Lower leg skin (tissue), 4 donors: ENCODE data around the gene VWA5B1. TPM values are rescaled to one million over a fixed set of nuclear protein-coding genes. Genes with fewer than 3 reads are reported as not detected.

ENCODE experiments used
- DNase-seq, 2 donors: peaks; one replicate each; pipeline ENCODE4 v3.0.0-alpha.2; 2019; ENCODE audit warnings: low spot score in 2 of 2
- H3K4me3 ChIP-seq: fragments of 200-600 bp; sonication (generic); 2 replicates; pipeline ENCODE4 v1.5.1; 2017; ENCODE audit warnings: mild to moderate bottlenecking, low read depth; ENCODE audit not compliant: poor library complexity, severe bottlenecking
- POLR2A ChIP-seq, 2 donors: fragments of 450-650 bp; IDR thresholded peaks; one replicate each; pipeline ENCODE4 v1.6.1; 2016 to 2017; ENCODE audit warnings: antibody characterized with exemption in 2 of 2, mild to moderate bottlenecking in 1 of 2, moderate library complexity in 1 of 2
- WGBS, 2 donors: methylation state at CpG; one replicate each; pipeline ENCODE4 v1.1.5; 2018; 5-methylcytosine and 5-hydroxymethylcytosine counted together
- intact Hi-C: fragments of 100-400 bp; cut with DNase I; formaldehyde crosslinking; loops from one replicate; pipeline ENCODE4 v1.15.0; 2023; ENCODE audit warnings: low total_unique reads
- total RNA-seq, 4 donors: library from RNA; depleted of rRNA; stranded (reverse); fragments of >200 nt; gene quantifications; one replicate each; pipeline ENCODE4 v1.1.0, GENCODE V29; 2016
- TF ChIP-seq, protein P1 (sequence below), 3 donors: fragments of 450-650 bp; IDR thresholded peaks; one replicate each; pipeline ENCODE4 v1.5.1; 2016; ENCODE audit warnings: antibody characterized with exemption in 3 of 3, mild to moderate bottlenecking in 3 of 3, moderate library complexity in 2 of 3

The VWA5B1 gene
- total RNA-seq, 4 donors from 2014 or later = not detected

DNA sequence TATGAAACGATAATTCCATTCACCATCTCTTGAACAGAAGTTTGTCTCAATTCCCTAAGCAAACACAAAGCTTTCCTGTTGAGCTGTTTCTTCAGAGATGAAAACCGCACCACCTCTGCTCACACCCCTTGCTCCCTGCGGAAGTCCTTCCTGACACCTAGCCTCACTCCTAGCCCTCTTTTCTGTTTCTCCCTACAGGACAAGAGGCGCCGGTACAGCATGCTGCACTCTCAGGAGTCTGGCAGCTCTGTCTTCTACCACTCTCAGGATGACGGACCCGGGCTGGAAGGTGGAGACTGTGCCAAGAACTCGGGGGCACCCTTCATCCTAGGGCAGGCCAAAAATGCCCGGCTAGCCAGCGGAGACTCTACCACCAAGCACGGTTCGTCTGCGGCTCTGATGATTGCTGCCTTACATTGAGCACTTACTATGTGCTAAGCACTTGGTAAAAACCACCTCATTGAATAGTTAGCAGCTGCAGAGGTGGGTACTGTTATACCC lies 45.5 kb downstream of the VWA5B1 start:
- DNase-seq = no peak
- 78 to 85% methylated on average over 13 of the region's 13 CpGs for WGBS, 2 donors
- no peak overlapping the region for H3K4me3 ChIP-seq
- intact Hi-C loops = no loop called here
- TF ChIP-seq, protein P1, sequence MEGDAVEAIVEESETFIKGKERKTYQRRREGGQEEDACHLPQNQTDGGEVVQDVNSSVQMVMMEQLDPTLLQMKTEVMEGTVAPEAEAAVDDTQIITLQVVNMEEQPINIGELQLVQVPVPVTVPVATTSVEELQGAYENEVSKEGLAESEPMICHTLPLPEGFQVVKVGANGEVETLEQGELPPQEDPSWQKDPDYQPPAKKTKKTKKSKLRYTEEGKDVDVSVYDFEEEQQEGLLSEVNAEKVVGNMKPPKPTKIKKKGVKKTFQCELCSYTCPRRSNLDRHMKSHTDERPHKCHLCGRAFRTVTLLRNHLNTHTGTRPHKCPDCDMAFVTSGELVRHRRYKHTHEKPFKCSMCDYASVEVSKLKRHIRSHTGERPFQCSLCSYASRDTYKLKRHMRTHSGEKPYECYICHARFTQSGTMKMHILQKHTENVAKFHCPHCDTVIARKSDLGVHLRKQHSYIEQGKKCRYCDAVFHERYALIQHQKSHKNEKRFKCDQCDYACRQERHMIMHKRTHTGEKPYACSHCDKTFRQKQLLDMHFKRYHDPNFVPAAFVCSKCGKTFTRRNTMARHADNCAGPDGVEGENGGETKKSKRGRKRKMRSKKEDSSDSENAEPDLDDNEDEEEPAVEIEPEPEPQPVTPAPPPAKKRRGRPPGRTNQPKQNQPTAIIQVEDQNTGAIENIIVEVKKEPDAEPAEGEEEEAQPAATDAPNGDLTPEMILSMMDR (IDR thresholded peaks at IDR 0.05) = no peak
- no peak for TF ChIP-seq POLR2A (IDR thresholded peaks at IDR 0.05)

DNA sequence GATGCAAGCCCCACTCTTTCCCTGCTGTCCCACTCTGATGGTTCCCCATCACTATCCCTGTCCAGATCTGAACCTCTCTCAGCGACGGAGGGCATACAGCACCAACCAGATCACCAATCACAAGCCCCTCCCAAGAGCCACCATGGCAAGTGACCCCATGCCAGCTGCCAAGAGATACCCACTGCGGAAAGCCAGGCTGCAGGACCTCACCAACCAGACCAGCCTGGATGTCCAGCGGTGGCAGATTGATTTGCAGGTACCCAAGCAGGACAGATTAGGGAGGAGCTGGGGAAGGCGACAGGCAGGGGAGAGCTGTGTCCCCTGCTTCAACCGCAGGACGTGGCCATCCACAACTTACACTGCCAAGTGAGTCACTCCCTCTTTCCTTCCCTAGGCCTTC lies 46.9 kb downstream of the VWA5B1 start:
- intact Hi-C loops = no loop called here
- no peak for DNase-seq
- TF ChIP-seq, protein P1 (IDR thresholded peaks at IDR 0.05) = no peak
- TF ChIP-seq POLR2A (IDR thresholded peaks at IDR 0.05) = no peak
- 80 to 89% methylated on average over 5 to 7 of the region's 7 CpGs for WGBS, 2 donors
- no peak overlapping the region for H3K4me3 ChIP-seq

DNA sequence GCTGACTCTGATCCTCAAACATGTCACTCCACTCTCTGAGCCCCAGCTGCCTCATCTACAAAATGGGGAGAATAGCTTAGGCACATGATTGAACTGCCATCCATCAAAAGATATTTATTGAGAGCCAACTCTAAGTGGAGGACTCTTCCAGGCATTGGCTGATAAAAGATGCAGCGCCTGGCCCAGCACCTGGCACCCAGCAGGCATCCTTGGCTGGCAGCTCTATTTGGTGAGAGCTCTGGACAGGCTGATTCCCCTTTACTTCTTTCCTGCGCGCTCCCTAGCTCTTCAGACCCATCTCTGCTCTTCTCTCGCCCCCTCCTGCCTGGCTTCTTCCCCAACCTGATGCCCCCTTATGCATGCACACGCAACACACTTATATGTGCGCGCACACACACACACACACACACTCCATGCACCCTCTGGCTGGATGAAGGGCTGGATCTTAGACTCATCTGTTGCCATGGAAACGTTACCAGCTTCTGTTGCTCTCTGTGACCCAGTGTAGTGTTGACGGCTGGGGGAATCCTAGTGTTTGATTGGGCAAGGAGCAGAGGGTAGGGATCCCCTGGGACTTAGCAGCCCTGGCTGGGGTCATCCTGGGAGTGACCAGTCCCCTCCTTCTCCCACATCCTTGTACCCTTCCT lies 49.3 kb downstream of the VWA5B1 start:
- WGBS, 2 donors = 62 to 66% methylated on average over 9 of the region's 9 CpGs

DNA sequence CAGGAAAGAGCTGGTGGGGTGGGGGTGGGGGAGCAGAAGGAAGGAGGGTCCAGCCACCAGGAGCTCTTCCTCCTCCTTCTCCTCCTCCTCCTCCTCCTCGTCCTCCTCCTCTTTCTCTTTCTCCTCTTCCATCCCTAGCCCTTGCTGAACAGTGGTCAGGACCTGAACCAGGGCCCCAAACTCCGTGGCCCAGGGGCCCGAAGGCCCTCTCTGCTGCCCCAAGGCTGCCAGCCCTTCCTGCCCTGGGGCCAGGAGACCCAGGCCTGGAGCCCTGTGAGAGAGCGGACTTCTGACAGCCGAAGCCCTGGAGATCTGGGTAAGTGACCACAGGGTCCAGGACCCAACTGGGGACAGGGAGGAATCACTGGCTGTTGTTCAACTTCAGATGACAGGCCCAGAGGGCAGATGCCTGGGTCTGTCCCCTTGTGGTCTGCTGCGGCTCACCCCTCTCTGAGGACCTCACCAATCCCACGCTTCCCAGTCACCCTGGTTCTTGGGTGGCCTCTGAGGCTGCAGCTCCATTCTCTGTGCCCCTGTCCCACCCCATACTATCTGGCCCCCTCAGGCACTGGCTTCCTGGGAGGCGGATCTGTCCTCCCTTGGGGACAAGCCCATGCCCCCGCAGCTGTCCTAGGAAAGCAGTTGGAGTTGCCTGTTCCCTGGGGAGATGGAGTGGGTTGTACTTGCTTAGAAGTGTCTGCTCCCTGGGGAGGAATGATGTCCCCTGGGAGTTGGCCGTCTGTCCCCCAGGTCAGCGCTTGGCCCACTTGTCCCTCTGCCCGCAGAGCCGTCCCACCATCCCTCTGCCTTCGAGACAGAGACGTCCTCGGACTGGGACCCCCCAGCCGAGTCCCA lies 51.8 kb downstream of the VWA5B1 start:
- intact Hi-C loops = no loop called here

More for the DNA sequence above, 49.3 kb downstream of the VWA5B1 start:
- no peak for TF ChIP-seq POLR2A (IDR thresholded peaks at IDR 0.05)
- TF ChIP-seq, protein P1 (IDR thresholded peaks at IDR 0.05) = no peak
- intact Hi-C loops = no loop called here
- no peak for DNase-seq
- H3K4me3 ChIP-seq = no peak overlapping the region

DNA sequence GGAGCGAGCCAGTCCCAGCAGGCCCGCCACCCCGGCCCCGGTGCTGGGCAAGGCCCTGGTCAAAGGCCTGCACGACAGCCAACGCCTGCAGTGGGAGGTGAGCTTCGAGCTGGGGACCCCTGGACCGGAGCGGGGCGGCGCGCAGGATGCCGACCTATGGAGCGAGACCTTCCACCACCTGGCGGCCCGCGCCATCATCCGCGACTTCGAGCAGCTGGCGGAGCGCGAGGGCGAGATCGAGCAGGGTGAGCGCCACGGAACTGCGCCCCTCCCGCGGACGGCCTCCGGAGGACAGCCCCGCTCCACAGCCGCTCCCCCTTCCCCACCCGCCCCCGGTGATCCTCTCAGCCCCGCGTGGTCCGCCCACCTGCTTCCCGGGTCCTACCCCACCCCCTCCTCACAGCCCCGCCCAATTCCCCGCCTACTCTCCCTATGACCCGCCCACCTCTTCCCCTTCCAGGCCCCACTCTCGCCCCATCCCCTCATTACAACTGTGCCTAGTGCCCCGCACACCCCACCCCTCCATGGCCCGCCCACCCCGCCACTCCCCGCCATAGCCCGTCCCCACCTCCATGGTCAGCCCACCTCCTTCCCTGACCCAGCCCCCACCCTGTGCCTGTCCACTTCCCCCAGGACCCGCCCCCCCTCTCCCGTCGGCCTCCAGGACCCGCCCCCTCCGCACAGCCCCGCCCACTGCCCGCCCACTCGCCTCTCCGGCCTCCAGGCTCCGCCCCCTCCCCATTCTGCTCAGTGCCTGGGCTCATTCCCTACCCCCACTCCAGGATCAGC lies 52.7 kb downstream of the VWA5B1 start:
- DNase-seq = no peak
- WGBS, 2 donors = 3% methylated on average over 7 to 21 of the region's 59 CpGs
- intact Hi-C loops = no loop called here
- no peak overlapping the region for H3K4me3 ChIP-seq
- no peak for TF ChIP-seq POLR2A (IDR thresholded peaks at IDR 0.05)
- TF ChIP-seq, protein P1 (IDR thresholded peaks at IDR 0.05) = no peak

More for the DNA sequence above, 51.8 kb downstream of the VWA5B1 start:
- 58 to 73% methylated on average over 9 to 13 of the region's 17 CpGs for WGBS, 2 donors
- H3K4me3 ChIP-seq = no peak overlapping the region
- TF ChIP-seq, protein P1 (IDR thresholded peaks at IDR 0.05) = no peak
- no peak for TF ChIP-seq POLR2A (IDR thresholded peaks at IDR 0.05)
- DNase-seq = no peak
